Measurements from ENCODE around the gene OR10X1.

Gene OR10X1

GRCh38 chr1:158579733-158580132 is at the start of gene OR10X1:
TSS of gene OR10X1 (minus strand) at chr1:158579899. CDS start at chr1:158579899, 0 bp downstream.
- no peak within 1 kb of the TSS for H3K4me3 ChIP-seq
- no peak within 1 kb of the TSS for H3K27ac ChIP-seq

- H3K4me3 ChIP-seq, result no peak overlapping the region
- no peak overlapping the region for H3K27ac ChIP-seq
Measured at GRCh38 chr1:158613764-158614163, 34.1 kb upstream of the OR10X1 start.

- Histone ChIP-seq H3K27ac (no peak overlapping the region), H3K4me3 (no peak overlapping the region)
Measured at GRCh38 chr1:158611916-158612315, 32.2 kb upstream of the OR10X1 start.

GRCh38 chr1:158607296-158607695 is 27.6 kb upstream of the OR10X1 start:
- Histone ChIP-seq H3K4me3 (no peak overlapping the region), H3K27ac (no peak overlapping the region)

GRCh38 chr1:158604968-158605367 is 25.3 kb upstream of the OR10X1 start, which contains the start of gene OR10Z1:
TSS of gene OR10Z1 (plus strand) at chr1:158605268. CDS start at chr1:158606439, 1,171 bp downstream.
- Histone ChIP-seq H3K27ac (no peak within 1 kb of the TSS), H3K4me3 (no peak within 1 kb of the TSS)

GRCh38 chr1:158600735-158601134 is 21.0 kb upstream of the OR10X1 start:
- H3K4me3 ChIP-seq, result no peak overlapping the region

GRCh38 chr1:158586942-158587341 is 7.2 kb upstream of the OR10X1 start:
- no peak overlapping the region for H3K27ac ChIP-seq
- no peak overlapping the region for H3K4me3 ChIP-seq

More at GRCh38 chr1:158600735-158601134, 21.0 kb upstream of the OR10X1 start:
- no peak overlapping the region for H3K27ac ChIP-seq

GRCh38 chr1:158583962-158584361 is 4.3 kb upstream of the OR10X1 start:
- H3K27ac ChIP-seq, result no peak overlapping the region

GRCh38 chr1:158577561-158577960 is 2.1 kb downstream of the OR10X1 start:
- Histone ChIP-seq H3K27ac (no peak overlapping the region), H3K4me3 (no peak overlapping the region)

More at GRCh38 chr1:158583962-158584361, 4.3 kb upstream of the OR10X1 start:
- H3K4me3 ChIP-seq, result no peak overlapping the region

GRCh38 chr1:158572226-158572625 is 7.5 kb downstream of the OR10X1 start:
- no peak overlapping the region for H3K4me3 ChIP-seq
- no peak overlapping the region for H3K27ac ChIP-seq

- Histone ChIP-seq H3K27ac (no peak within 1 kb of the TSS), H3K4me3 (no peak within 1 kb of the TSS)
Measured at GRCh38 chr1:158570480-158570879, 9.2 kb downstream of the OR10X1 start, which contains the start of gene OR6P1. TSS of gene OR6P1 (minus strand) at chr1:158570580. CDS start at chr1:158563604, 6,976 bp downstream.

GRCh38 chr1:158564608-158565007 is 15.1 kb downstream of the OR10X1 start:
- H3K4me3 ChIP-seq, result no peak overlapping the region
- no peak overlapping the region for H3K27ac ChIP-seq

GRCh38 chr1:158563853-158564252 is 15.8 kb downstream of the OR10X1 start:
- H3K27ac ChIP-seq, result no peak overlapping the region
- H3K4me3 ChIP-seq, result no peak overlapping the region

- Histone ChIP-seq H3K27ac (no peak overlapping the region), H3K4me3 (no peak overlapping the region)
Measured at GRCh38 chr1:158559696-158560095, 20.0 kb downstream of the OR10X1 start.

- Histone ChIP-seq H3K4me3 (no peak within 1 kb of the TSS), H3K27ac (peak within 1 kb of the TSS in 3 of 21 experiments; percentile 11 to 34 (median 13))
Measured at GRCh38 chr1:158554352-158554751, 25.3 kb downstream of the OR10X1 start, which contains the start of gene OR6Y1. TSS of gene OR6Y1 (minus strand) at chr1:158554405. CDS start at chr1:158548105, 6,300 bp downstream.

GRCh38 chr1:158552296-158552695 is 27.4 kb downstream of the OR10X1 start:
- Histone ChIP-seq H3K4me3 (no peak overlapping the region), H3K27ac (peak overlapping the region in 2 of 21 experiments; percentile 58)

GRCh38 chr1:158547533-158547932 is 32.2 kb downstream of the OR10X1 start:
- H3K4me3 ChIP-seq, result no peak overlapping the region

GRCh38 chr1:158537609-158538008 is 42.1 kb downstream of the OR10X1 start:
- no peak overlapping the region for H3K4me3 ChIP-seq
- no peak overlapping the region for H3K27ac ChIP-seq

More at GRCh38 chr1:158547533-158547932, 32.2 kb downstream of the OR10X1 start:
- H3K27ac ChIP-seq, result no peak overlapping the region

- H3K27ac ChIP-seq, result no peak overlapping the region
- no peak overlapping the region for H3K4me3 ChIP-seq
Measured at GRCh38 chr1:158534496-158534895, 45.2 kb downstream of the OR10X1 start.
